ENCODE data around the gene C16orf54.

DNA sequence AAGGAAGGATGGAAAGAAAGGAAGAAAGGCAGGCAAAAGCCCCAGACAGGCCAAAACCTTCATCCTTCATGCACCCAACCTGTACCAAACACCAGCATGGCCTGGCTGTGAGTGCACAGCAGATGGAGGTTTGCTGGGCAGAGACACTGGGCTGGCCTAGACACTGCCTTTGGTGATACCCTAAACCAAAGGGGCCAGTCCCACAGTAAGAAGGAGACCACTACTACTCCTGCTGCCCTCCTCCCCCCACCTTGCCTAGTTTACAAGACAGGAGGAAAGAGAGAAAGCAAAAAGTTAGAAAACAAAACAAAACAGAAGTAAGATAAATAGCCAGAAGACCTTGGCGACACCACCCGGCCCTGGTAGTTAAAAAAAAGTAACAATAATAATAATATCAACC lies 47.7 kb downstream of the C16orf54 start:
- TF ChIP-seq, protein P1, sequence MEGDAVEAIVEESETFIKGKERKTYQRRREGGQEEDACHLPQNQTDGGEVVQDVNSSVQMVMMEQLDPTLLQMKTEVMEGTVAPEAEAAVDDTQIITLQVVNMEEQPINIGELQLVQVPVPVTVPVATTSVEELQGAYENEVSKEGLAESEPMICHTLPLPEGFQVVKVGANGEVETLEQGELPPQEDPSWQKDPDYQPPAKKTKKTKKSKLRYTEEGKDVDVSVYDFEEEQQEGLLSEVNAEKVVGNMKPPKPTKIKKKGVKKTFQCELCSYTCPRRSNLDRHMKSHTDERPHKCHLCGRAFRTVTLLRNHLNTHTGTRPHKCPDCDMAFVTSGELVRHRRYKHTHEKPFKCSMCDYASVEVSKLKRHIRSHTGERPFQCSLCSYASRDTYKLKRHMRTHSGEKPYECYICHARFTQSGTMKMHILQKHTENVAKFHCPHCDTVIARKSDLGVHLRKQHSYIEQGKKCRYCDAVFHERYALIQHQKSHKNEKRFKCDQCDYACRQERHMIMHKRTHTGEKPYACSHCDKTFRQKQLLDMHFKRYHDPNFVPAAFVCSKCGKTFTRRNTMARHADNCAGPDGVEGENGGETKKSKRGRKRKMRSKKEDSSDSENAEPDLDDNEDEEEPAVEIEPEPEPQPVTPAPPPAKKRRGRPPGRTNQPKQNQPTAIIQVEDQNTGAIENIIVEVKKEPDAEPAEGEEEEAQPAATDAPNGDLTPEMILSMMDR (IDR thresholded peaks at IDR 0.05) = no peak
- no peak for TF ChIP-seq POLR2A (IDR thresholded peaks at IDR 0.05)
